OCI-LY7 (cell line): ENCODE data around the gene VPREB3. TPM values are rescaled to one million over a fixed set of nuclear protein-coding genes. Genes with fewer than 3 reads are reported as not detected.

Experiments used
- BruUV-seq: library from RNA; stranded (reverse); fragments of 400-500 nt; replicated peaks from 2 replicates; lab custom pipeline; 2021; lab: Mats Ljungman, UMichigan
- CTCF ChIA-PET: fragments of 300-600 bp; sonication (Branson Sonifier 250); formaldehyde crosslinking; loops from one replicate; lab custom pipeline; 2022; ENCODE audit warnings: antibody characterized with exemption; ENCODE audit not compliant: unreplicated experiment; lab: Charles Lee
- POLR2A ChIA-PET: fragments of 300-600 bp; sonication (Branson Sonifier 250); formaldehyde crosslinking; loops from one replicate; lab custom pipeline; 2022; ENCODE audit warnings: antibody characterized with exemption; lab: Charles Lee
- DNase-seq: peaks from one replicate; pipeline ENCODE4 v3.0.0-alpha.2; 2015; ENCODE audit warnings: low spot score
- H2AFZ ChIP-seq: fragments of 200-600 bp; sonication (generic), shearing (Covaris generic); 2 replicates; pipeline ENCODE4 v1.6.1; 2014; ENCODE audit warnings: mild to moderate bottlenecking, antibody characterized with exemption, low read length, moderate library complexity
- H3K27ac ChIP-seq: fragments of 200-600 bp; sonication (generic); 2 replicates; pipeline ENCODE4 v1.5.1; 2014; ENCODE audit warnings: mixed run types, low read depth, mild to moderate bottlenecking, moderate library complexity, low read length, inconsistent platforms; ENCODE audit not compliant: poor library complexity, severe bottlenecking
- H3K36me3 ChIP-seq: fragments of 200-600 bp; sonication (generic); 2 replicates; pipeline ENCODE4 v1.6.1; 2014; ENCODE audit warnings: mild to moderate bottlenecking, antibody characterized with exemption, low read length, moderate library complexity, mixed read lengths; ENCODE audit not compliant: insufficient read depth
- H3K4me1 ChIP-seq: fragments of 200-600 bp; sonication (generic); 2 replicates; pipeline ENCODE4 v1.5.1; 2014; ENCODE audit warnings: mild to moderate bottlenecking, low read length; ENCODE audit not compliant: insufficient read depth, poor library complexity, severe bottlenecking
- H3K4me2 ChIP-seq: fragments of 200-600 bp; sonication (generic); 2 replicates; pipeline ENCODE4 v1.6.1; 2014; ENCODE audit warnings: mild to moderate bottlenecking, low read length
- H3K4me3 ChIP-seq: fragments of 200-600 bp; sonication (generic); 2 replicates; pipeline ENCODE4 v1.5.1; 2014; ENCODE audit warnings: mild to moderate bottlenecking, low read depth, low read length; ENCODE audit not compliant: poor library complexity, severe bottlenecking
- H3K79me2 ChIP-seq: fragments of 200-600 bp; sonication (generic); 2 replicates; pipeline ENCODE4 v1.6.1; 2016; ENCODE audit warnings: low read depth, mild to moderate bottlenecking, low read length, moderate library complexity, mixed read lengths; ENCODE audit not compliant: insufficient read depth
- H3K9me2 ChIP-seq: fragments of 200-600 bp; sonication (generic); 2 replicates; pipeline ENCODE4 v1.6.1; 2016; ENCODE audit warnings: mild to moderate bottlenecking, low read length, mixed read lengths; ENCODE audit not compliant: insufficient read depth
- H3K9me3 ChIP-seq: fragments of 200-600 bp; sonication (generic); 2 replicates; pipeline ENCODE4 v1.6.1; 2014; ENCODE audit warnings: mild to moderate bottlenecking, mixed run types, low read length, mixed read lengths
- H4K20me1 ChIP-seq: fragments of 200-600 bp; sonication (generic); 2 replicates; pipeline ENCODE4 v1.6.1; 2014; ENCODE audit warnings: mild to moderate bottlenecking, antibody characterized with exemption, low read length, moderate library complexity, mixed read lengths; ENCODE audit not compliant: insufficient read depth
- CTCF ChIP-seq: fragments of 200-600 bp; sonication (generic); conservative IDR thresholded peaks from 2 replicates; pipeline ENCODE4 v1.5.1; 2014; ENCODE audit warnings: mild to moderate bottlenecking, antibody characterized with exemption, low read length, moderate library complexity, mixed read lengths
- EZH2phosphoT487 ChIP-seq: fragments of 200-600 bp; sonication (generic); IDR thresholded peaks from 2 replicates; pipeline ENCODE4 v1.6.1; 2018; ENCODE audit warnings: low read depth, borderline replicate concordance, mild to moderate bottlenecking, mixed run types, antibody characterized with exemption, low read length, moderate library complexity, mixed read lengths
- intact Hi-C: fragments of 100-400 bp; cut with micrococcal nuclease; formaldehyde crosslinking; loops from one replicate; pipeline ENCODE4 v1.10.0; 2022; ENCODE audit not compliant: unreplicated experiment
- total RNA-seq, 2 experiments: library from RNA; depleted of rRNA in 1 of 2; stranded (reverse); fragments of >200 nt in 1 of 2; shearing (Covaris generic) in 1 of 2; gene quantifications; 2 replicates each; pipeline ENCODE4 v1.2.3, GENCODE V29; 2014 to 2022

The VPREB3 gene
- total RNA-seq, 2 experiments from 2014 or later: 241 to 312 TPM

GRCh38 chr22:23780146-23780748, 26.0 kb upstream of the VPREB3 start:
- POLR2A ChIA-PET: no interaction called here

DNA sequence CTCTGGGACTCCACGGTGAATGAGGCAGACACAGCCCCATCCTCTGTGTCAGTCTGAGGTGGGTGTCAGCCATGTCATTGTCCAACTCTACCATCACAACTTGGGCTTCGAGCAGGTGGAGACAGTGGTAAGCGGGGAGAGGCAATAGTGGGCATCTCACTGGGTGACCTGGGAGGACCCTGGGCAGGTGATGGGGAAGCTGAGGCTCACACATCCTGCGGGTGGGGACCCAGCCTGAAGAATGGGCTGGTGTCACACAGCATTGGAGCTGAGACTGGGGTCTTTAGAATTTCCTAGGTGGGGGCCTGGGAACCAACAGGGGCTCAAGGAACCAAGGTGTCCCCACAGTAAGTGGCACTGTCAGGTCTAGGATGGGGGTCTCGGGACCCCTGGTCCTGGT, 25.5 kb upstream of the VPREB3 start:
- TF ChIP-seq CTCF: no peak
- no peak for TF ChIP-seq EZH2phosphoT487
- Histone ChIP-seq H3K9me2 (no peaks in the 10 kb centered on the region), H3K4me3 (no peak overlapping the region), H3K36me3 (no peaks in the 10 kb centered on the region), H2AFZ (no peak overlapping the region), H4K20me1 (no peaks in the 10 kb centered on the region), H3K9me3 (no peaks in the 10 kb centered on the region), H3K4me1 (peaks cover 11% of the 10 kb centered on the region), H3K27ac (no peak overlapping the region), H3K79me2 (no peaks in the 10 kb centered on the region), H3K4me2 (no peak overlapping the region)
- intact Hi-C loops: no loop called here
- ChIA-PET CTCF (no interaction called here), POLR2A (no interaction called here)
- no TSS peak for BruUV-seq
- DNase-seq: no peak

More at GRCh38 chr22:23780146-23780748, 26.0 kb upstream of the VPREB3 start:
- no peak overlapping the region for H3K4me2 ChIP-seq
- H3K4me3 ChIP-seq: no peak overlapping the region
- H3K4me1 ChIP-seq: peaks cover 11% of the 10 kb centered on the region
- no peak for DNase-seq
- no TSS peak for BruUV-seq
- no peaks in the 10 kb centered on the region for H3K79me2 ChIP-seq
- no peak overlapping the region for H2AFZ ChIP-seq
- H3K9me2 ChIP-seq: no peaks in the 10 kb centered on the region
- CTCF ChIA-PET: no interaction called here
- TF ChIP-seq CTCF: no peak
- TF ChIP-seq EZH2phosphoT487: no peak
- intact Hi-C loops: no loop called here
- H3K9me3 ChIP-seq: no peaks in the 10 kb centered on the region
- no peak overlapping the region for H3K27ac ChIP-seq
- no peaks in the 10 kb centered on the region for H3K36me3 ChIP-seq
- no peaks in the 10 kb centered on the region for H4K20me1 ChIP-seq

GRCh38 chr22:23779083-23779482, 24.9 kb upstream of the VPREB3 start:
- POLR2A ChIA-PET: no interaction called here
- DNase-seq: no peak
- no TSS peak for BruUV-seq

More at GRCh38 chr22:23779083-23779482, 24.9 kb upstream of the VPREB3 start:
- H4K20me1 ChIP-seq: no peaks in the 10 kb centered on the region
- H3K9me3 ChIP-seq: no peaks in the 10 kb centered on the region
- CTCF ChIA-PET: no interaction called here
- peaks cover 7% of the 10 kb centered on the region for H3K4me1 ChIP-seq
- H3K4me3 ChIP-seq: no peak overlapping the region
- intact Hi-C loops: no loop called here
- H3K36me3 ChIP-seq: no peaks in the 10 kb centered on the region
- H2AFZ ChIP-seq: no peak overlapping the region
- no peak overlapping the region for H3K27ac ChIP-seq
- H3K9me2 ChIP-seq: no peaks in the 10 kb centered on the region
- TF ChIP-seq EZH2phosphoT487 (no peak), CTCF (no peak)
- H3K79me2 ChIP-seq: no peaks in the 10 kb centered on the region
- H3K4me2 ChIP-seq: no peak overlapping the region
